GM19025 (cell line): ENCODE data around the gene CLCF1.

Experiments used
- ATAC-seq: cut with Tn5 transposase; IDR thresholded peaks from one replicate; pipeline ENCODE4 v1.9.1; 2021; ENCODE audit warnings: mild to moderate bottlenecking, low read depth, moderate library complexity; ENCODE audit not compliant: unreplicated experiment

CLCF1 gene

DNA sequence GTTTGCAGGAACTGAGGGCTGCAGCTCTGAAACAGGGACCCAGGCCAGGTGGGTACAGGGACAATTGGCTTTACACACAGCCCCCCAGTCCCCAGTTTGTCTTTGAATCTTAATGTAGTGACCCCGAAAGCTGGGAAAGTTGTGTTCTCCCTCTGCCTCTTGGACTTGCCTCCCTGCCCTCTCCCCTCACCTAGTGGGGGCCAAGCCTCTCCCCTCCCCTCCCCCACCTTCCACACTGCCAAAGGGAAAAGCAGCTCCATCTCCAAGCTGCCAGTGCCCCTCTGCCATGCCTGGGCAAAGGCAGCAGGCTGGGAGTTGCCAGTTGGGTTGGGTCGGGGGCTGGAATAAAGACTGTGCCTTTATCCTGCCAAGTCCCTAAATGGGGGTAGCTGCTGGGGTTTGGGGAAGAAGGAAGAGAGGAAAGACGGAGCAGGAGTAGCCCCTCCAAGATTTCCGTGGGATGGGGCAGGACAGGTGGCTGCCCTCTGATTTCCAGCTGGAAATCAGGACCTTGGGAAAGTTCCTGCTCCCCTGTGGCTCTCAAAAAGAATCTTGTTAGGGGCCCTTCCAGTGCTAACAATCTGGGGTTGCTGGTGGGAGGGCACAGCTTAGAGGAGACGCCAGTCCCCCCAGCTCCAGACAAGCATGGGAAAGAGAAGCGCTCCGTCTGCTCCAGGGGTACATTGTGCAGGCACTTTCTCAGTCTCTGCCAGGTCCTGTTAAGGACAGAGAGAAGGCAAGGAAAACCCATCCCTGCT is 2.8 kb upstream of the CLCF1 start:
- no peak for ATAC-seq

DNA sequence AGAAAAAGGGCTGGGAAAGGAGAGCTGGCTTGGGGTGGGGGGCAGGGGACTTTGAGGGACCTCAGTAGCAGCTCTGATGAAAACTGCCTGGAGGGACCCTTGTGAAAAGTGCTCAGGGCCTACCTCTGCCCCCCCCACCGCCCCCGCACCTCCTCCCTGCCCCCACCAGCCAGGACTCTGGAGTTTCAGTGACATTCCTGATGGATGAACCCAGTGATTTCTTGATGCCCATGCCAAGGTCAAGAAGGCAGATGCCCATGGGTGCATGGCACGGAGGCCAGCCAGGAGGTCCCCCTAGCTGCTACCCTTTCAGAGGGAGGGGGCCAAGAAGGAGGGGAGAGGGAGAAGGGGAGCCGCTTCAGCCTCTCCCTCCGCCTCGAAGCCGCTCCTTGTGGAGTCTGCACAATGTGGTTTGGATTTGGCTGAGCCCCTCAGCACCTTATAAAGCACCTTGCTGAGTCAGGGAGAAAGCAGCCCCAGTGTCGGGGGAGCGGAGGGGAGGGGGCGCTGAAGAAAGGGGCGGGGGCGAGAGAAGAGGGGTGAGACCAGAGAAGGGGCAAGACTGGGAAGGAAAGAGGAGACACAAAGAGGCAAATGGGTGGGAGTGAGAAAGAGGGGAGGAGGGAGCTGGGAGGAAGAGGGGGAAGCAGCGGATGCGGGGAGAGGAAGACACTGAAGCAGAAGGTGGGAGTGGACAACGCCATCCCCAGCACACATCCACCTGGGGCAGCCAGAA is 2.1 kb upstream of the CLCF1 start:
- no peak for ATAC-seq

DNA sequence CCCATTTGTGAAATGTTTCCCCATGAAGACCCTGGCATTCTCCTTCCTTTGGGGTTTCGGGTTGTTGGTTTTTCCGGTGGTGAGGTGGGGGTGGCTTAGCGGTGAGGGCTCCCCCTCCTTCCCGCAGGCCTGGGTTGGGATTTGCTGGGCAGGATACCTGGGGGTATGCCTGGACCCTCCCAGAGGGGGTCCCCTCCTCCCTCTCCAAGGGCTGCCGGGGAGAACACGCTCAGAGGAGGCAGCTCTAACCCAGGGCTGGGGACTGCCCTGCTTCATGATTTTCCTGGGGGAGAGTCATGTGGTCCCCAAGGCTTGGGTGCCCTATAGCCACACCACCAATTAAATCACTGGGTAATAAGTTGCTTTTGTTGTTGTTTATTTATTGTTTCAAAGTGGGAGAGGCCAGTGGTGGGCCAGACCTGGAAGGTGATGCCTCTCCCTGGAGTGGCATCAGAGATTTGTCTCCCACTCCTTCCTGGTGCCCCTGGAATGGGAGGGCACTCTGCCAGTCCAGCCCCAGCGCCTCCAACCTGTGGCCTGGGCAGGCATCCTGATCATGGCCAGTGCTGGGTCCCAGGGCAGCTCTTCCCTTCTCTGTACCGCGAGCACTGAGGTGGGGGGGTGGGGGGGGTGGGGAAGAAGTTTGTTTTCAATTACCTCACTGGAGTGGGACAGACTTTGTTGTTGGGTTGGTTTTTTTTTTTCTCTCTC is 1.3 kb upstream of the CLCF1 start:
- no peak for ATAC-seq

DNA sequence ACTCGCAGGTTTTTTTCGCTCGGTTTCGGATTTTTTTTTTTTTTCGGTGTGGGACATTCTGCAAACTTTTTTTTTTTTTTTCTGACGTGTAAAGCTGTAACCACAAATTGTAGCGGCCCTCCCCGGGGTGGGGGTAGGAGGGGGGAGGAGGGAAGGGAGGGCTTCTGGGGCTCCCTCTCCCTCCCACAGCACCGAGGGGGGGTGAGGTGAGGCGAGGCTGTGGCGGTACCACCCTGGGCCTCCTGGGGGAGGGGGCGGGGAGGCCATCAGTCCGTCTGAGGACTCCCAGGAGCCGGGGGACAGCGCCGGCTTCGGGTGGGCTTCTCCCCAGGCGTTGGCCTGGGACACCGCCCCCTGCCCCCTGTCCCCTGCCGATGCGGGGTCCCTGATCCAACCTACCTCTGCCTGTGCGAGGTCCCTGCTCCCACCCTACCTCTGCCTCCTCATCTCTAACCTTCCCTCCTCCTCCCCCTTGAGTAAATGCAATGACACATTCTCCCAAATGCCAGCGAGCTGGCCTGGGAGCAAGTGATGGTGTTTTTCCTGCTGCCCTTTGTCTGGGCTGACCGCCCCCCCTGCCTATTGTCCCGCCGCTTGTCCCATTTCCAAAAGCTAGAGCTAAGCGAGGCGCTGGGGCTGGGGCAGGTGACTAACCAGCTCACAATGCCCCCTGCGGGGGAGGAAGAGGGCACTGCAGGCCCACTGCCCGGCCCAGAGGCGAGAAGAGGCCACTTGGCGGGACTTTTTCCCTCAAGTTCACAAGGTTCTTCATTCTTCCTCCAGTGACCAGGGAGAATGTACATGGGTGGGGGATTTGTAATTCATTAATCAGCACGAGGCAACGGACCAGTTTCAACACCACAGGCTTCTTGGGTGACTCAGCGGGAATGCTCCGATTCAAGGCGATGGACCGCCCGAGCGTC is 511 bp upstream of the CLCF1 start:
- ATAC-seq = no peak

DNA sequence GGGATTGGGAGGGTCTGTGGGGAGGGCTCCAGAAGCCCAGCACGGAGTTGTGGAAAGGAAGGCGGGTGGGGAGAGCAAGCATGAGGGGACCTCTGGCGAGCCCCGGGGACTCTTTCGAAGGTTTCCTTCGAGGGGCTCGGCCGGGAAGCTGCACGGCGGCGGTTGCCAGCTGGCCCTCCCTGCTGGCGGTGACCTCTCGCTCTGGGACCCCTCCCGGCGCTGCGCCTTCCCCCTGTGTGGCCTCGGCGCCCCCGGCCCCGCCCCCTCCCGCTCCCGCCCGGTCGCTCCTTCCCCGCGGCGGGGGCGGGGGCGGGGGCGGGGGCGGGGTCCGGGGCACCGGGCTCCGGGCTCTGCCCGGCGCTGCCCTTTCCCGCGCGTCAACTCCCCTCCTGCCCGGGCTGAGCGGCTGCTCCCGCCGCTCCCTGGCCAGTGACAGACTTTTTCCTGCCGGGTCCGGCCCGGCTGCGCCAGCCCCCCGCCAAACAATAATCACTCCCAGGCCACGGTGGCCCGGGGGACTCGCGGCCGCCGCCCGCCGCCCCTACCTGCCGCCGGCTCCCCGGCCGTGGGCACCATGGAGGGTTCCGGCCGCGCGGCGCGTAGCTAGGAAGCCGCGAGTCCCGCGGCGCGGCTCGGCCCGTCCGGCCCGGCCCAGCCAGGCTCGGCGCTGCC is 941 bp downstream of the CLCF1 start:
- no peak for ATAC-seq

DNA sequence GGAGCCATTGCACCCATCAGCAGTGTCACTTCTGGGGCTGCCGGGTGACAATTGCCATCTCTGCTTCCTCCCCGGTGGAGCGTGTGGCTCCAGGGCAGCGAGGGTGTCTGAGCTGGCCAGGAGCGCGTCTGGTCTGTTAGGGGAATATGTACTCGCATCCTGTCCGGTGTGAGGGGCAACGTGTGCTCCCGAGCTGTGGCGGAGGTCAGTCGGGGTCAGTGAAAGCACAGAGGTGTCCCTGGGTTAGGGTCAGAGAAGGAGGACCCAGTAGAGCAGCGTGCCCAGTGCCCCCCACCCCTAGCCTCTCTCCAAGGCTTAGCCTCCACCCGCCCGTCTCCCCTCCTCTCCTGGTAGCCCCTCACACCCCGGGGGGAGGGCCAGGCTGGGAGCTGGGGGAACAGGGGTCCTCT is 1.5 kb downstream of the CLCF1 start:
- ATAC-seq = no peak

DNA sequence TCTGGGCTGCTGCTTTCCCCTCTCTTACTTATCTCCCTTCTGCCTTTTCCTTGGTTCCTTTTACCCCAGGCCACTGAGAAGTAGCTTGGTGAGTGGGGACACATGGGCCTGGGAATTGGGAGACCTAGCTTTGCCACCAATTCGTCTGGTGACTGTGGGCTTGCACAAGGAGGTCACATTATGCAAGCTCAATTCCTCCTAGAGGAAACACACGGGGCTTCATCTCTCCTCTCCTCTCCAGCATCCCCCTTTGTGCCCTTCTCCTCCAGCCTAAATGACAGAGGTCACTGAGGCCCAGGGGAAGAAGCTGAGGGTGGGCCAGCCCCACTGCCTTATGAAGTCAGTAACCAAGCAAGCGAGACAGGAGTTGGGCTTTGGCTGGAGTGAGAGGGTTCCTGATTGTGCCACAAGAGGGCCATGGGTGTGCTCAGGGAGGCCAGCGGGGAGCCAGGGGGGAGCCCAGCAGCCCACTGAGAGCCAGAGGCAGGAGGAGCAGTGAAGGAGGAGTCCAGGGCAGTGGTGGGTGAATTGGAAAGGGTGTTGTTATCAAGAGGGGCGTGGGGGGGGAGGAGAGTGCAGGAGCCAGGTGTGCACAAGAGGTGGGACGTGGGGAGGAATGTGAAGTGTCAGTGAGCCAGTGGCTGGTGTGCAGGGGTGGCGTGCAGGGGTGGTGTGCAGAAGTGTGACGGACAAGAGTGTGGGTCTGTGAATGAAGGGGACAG is 2.0 kb downstream of the CLCF1 start:
- no peak for ATAC-seq

DNA sequence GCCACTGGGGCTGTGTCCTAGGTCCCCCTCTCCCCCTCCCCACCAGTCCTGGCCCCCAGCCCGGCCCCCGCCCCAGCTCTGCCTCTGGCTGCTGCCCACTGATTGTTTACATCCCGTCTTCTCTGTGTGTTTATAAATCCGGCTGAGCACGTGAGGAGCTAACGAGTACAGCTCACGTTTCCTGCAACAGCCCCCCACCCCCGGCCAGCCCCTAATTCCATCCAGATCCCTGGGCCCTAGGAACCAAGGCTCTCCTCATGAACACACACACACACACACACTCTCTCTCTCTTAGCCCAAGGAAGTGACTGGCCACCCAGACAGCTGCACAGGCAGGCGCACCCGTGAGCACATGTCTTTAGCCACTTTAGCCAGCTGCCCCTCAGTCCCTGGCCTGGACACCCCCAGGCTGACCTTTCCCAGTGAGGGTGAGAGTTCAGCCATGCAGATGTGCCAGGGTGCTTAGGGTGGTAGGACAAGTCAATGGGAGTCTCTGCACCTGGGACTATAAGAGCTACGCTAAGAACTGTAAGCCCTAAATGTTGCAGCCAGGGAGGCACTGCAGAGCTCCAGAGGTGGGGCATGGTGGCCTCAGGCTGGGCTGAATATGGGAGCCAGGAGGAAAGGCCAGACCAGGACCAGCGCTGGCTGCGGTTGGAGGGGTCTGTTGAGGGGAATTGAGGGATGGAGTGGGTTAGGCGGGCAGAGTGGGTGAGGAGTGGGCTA is 2.9 kb downstream of the CLCF1 start:
- no peak for ATAC-seq

DNA sequence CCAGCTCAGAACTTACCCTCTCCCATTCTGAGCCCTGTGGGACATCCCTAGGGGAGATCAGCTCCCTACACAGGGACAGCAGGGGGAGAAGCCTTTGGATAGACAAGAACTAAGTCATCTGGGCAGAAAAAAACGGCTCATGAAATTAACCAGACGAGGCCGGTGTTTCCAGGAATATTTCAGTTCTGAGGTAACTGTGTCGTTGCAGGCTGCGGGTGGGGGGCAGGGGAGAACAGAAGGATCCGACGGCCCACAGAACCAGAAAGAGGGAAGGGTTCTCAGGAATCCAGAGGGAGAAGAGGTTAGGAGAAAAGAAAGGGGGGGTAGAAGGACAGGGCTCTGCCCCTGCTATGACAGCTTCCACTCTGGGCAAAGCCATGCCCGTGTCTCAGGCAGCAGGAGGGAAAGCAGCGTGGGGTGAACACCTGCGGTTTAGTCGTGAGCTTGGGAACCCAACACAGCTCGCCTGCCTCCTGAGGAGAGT is 3.6 kb downstream of the CLCF1 start:
- ATAC-seq = no peak

DNA sequence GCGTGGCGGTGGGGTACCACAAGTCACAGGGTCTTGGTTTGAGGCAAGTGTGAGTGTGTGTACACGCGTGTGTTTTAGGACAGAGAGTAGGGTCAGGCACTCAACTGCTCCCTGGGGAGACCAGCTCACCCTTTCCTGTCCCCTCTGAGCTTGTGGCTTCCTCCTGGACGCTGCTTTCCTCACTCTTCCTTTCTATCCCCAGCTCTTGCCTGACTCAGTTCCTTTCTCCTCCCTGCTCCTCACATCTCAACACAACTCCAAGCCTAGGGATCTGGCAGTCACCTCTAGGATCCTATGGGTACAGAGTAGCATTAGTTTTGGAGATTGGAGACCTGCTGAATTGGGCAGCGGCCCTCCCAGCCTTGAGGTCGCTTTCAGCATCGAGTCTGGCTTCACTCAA is 4.1 kb downstream of the CLCF1 start:
- ATAC-seq = no peak

DNA sequence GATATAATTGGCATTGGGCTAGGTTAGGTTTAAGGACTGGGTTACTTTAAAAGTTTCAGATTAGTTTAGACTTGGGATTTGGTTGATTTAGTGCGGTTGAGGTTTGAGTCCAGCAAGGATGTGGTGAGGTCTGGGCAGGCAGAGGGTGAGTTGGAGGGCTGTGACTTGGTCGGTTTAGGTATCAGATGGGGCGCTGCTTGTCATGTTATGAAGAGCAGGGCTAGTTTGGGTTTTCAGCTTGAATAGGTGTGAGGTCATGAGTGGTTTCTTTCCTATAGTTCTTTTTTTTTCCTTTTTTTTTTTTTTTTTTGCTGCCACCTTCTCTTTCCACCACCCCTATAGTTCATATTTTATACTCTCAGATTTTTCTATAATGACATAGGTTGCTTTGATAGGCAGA is 4.8 kb downstream of the CLCF1 start:
- ATAC-seq = no peak

DNA sequence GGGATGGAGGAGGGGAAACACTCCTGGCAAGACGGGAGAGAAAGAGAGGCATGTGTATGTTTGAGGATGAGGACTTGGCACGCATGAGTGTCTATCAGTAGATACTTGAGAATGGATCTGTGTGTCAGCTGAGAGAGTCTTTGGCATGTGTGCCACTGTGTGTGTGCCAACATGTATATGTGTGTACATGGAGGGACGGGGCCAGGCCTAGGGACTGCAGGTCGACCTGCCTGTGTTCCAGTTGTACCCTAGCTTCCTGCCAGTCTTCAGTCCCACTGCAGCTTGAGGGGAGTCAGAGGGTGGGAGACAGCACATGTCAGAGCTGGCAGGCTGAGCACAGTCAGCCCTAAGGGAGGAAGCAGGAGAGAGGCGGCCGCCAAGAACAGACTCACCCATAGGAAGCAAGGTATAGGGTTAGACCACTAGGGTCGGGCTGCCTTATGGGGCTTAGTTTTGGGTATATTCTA is 5.6 kb downstream of the CLCF1 start:
- no peak for ATAC-seq

DNA sequence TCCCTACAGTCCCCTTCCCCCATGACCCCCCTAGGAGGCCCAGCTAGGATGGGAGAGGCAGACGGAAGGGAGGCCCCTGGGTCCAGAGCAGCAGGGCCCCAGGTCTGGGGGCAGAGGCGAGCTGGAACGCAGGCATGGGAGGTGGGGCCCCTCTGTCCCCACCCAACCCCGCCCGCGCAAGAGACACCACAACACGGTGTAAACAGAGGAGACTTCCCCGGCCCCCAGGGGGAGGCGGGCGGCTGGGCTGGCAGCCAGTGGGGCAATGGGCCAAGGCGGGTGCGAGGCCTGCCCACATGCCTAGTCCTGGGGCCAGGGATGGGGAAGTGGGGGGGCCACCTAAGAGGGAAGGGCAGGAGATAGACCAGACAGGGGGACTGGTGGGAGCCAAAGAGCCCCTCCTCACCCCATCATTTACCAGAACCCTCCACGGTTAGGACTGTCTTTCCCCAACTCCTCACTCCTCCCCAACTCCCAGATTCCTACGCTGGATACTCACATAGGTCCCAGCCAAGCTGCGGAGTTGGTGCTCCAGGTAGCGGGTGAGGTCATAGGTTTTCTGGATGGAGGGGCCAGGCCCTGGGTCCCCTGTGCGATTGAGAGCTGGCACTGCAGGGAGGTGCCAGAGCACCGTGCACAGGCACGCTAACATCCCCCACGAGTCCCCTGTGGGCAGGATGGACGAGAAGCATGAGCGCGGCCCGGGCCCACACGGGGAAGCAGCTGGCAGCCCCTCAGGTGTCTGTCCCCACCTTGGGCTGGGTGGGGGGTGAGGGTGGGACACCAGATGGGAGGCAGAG is 6.2 kb downstream of the CLCF1 start:
- ATAC-seq = no peak

DNA sequence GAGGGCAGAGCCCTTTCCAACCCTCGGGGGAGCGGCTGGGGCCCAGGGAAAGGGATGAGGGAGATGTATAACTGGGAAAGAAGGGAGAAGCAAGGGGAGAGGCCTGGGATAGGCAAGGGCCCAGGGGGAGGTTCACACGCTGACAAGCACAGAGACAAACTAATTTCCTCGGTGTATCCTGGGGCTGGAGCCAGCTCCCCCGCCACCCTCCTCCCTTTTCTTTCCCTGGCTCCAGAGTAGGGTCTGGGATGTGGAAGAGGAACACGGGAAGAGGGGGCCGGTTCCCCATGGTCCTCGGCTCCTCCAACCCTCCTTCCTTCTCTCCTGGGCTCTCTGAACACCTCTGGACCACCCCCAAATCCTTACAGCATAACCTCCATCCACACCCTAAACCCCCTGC is 6.9 kb downstream of the CLCF1 start:
- no peak for ATAC-seq

DNA sequence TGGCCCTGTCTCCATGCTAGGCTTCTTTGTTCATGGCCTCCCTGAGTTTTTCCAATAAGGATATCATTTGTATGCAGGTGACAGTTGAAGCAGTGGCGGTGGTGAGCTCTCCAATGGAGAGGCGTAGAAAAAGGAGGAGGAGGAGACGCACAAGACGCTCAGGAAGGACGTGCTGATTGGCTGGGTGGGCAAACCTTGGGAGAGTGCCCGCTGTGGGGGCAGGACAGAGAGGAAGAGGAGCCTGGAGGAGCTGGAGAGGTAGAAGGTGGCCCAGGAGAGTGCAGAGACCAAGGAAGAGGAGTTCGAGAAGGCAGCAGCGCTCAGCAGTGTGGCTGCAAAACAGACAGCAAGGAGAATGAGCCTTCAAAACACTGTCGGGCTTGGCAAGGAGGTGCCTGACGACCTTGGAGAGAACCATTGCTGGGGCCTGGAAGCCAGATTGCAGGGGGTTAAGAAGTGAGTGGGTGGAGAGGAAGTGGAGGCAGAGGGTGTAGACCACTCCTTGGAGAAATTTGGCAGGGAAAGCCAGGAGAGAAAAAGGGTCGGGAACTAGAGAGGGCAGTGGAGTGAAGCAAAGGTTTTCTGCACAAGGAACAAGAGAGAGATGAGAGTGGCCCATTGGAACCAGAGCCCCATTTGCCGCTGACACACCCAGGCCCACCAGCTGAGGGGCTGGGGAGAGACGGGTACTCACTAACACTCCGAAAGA is 7.5 kb downstream of the CLCF1 start:
- no peak for ATAC-seq

DNA sequence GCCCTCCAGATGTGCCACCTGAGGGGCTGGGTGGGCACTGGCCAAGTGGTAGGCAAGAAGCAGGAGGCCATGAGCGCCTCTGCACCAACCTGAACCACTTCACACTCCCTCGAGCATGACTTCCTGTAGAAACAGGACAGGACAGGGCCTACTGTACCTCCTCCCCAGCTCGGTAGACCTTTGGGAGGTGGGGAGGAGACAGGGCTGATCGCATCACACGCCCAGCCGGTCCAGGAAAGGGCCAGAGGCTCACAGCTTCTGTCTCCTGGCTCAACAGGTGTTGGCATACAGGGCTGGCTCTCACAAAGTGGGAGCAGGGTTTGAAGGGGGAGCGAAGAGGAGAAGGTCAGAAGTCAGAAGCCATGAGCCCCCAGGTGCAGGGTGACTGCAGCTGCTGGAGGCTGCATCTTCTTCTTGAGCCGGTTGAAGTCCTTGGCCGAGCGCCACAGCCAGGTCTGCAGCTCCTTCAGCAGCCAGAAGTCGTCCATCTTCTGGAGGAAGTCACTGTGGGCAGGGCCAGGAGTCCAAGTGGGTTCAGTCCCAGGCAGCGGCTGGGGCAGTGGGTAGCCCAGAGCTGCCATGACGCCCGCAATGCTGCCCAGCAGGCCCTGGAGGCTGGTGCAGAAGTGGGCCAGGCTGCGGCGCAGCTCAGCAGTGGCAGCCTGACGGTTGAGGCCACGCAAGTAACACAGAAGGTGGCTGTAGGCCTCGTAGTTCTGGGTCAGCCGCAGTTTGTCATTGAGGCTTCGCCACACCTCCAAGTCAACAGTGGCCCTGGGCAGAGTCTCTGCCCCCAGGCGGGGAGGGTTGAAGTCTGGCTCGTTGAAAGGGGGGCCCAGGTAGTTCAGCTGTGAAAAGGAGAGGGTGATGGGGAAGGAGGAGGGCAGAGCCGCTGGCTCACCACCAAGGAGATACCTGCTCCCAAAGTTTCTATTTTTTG is 8.3 kb downstream of the CLCF1 start:
- ATAC-seq = no peak
